Smooth muscle cell (in vitro differentiated cells): ENCODE measurements around the gene LYRM9. TPM values are rescaled to one million over a fixed set of nuclear protein-coding genes. Genes with fewer than 3 reads are reported as not detected.

Source experiments
- DNase-seq: peaks from one replicate; lab custom pipeline; 2025; ENCODE audit not compliant: unreplicated experiment; lab: John Stamatoyannopoulos, UW
- H2AFZ ChIP-seq: fragments of 200-600 bp; sonication (generic); 2 replicates; pipeline ENCODE4 v1.6.0; 2016; ENCODE audit warnings: antibody characterized with exemption, low read depth, mild to moderate bottlenecking
- H3F3A ChIP-seq: fragments of 200-600 bp; sonication (generic); 2 replicates; pipeline ENCODE4 v1.6.0; 2017; ENCODE audit warnings: antibody characterized with exemption, low read depth
- H3K27ac ChIP-seq: fragments of 200-600 bp; sonication (generic); 2 replicates; pipeline ENCODE4 v1.5.1; 2016; ENCODE audit warnings: low read depth, mild to moderate bottlenecking
- H3K27me3 ChIP-seq: fragments of 200-600 bp; sonication (generic); 2 replicates; pipeline ENCODE4 v1.6.1; 2016; ENCODE audit warnings: low read depth, mild to moderate bottlenecking
- H3K36me3 ChIP-seq: fragments of 200-600 bp; sonication (generic); 2 replicates; pipeline ENCODE4 v1.5.1; 2016; ENCODE audit warnings: low read depth
- H3K4me1 ChIP-seq: fragments of 200-600 bp; sonication (generic); 2 replicates; pipeline ENCODE4 v1.5.1; 2016; ENCODE audit warnings: low read depth
- H3K4me2 ChIP-seq: fragments of 200-600 bp; sonication (generic); 2 replicates; pipeline ENCODE4 v1.6.0; 2016; ENCODE audit warnings: mild to moderate bottlenecking
- H3K4me3 ChIP-seq: fragments of 200-600 bp; sonication (generic); 2 replicates; pipeline ENCODE4 v1.5.1; 2016; ENCODE audit warnings: mild to moderate bottlenecking
- H3K79me2 ChIP-seq: fragments of 200-600 bp; sonication (generic); 2 replicates; pipeline ENCODE4 v1.6.0; 2016; ENCODE audit warnings: low read depth, mild to moderate bottlenecking
- H3K9ac ChIP-seq: fragments of 200-600 bp; sonication (generic); 2 replicates; pipeline ENCODE4 v1.6.0; 2016; ENCODE audit warnings: low read depth
- H3K9me3 ChIP-seq: fragments of 200-600 bp; sonication (generic); replicated peaks from 2 replicates; pipeline ENCODE4 v1.5.1; 2016; ENCODE audit warnings: low read depth
- H4K20me1 ChIP-seq: fragments of 200-600 bp; sonication (generic); 2 replicates; pipeline ENCODE4 v1.6.0; 2016; ENCODE audit warnings: low read depth
- WGBS: methylation state at CpG from one replicate; pipeline ENCODE4 v1.1.7; 2016; ENCODE audit warnings: low lambda C conversion rate; 5-methylcytosine and 5-hydroxymethylcytosine counted together
- polyA plus RNA-seq: library from polyadenylated mRNA; unstranded; fragments of >200 nt; fragmentation: Nextera tagmentation; extraction: Ambion mirVana; gene quantifications from 2 replicates; pipeline ENCODE4 v1.2.1, GENCODE V29; 2016
- total RNA-seq: library from RNA; depleted of rRNA; stranded (reverse); fragments of >200 nt; gene quantifications from 2 replicates; pipeline ENCODE4 v1.2.3, GENCODE V29; 2014
- TF ChIP-seq, protein P1 (sequence below): fragments of 200-600 bp; sonication (generic); IDR thresholded peaks from 2 replicates; pipeline ENCODE4 v1.5.1; 2017; ENCODE audit warnings: borderline replicate concordance, mild to moderate bottlenecking, antibody characterized with exemption; ENCODE audit not compliant: insufficient read depth, poor library complexity, severe bottlenecking

The LYRM9 gene
- total and polyA plus RNA-seq, 2 experiments from 2014 or later, result 10.6 to 11.4 TPM

DNA sequence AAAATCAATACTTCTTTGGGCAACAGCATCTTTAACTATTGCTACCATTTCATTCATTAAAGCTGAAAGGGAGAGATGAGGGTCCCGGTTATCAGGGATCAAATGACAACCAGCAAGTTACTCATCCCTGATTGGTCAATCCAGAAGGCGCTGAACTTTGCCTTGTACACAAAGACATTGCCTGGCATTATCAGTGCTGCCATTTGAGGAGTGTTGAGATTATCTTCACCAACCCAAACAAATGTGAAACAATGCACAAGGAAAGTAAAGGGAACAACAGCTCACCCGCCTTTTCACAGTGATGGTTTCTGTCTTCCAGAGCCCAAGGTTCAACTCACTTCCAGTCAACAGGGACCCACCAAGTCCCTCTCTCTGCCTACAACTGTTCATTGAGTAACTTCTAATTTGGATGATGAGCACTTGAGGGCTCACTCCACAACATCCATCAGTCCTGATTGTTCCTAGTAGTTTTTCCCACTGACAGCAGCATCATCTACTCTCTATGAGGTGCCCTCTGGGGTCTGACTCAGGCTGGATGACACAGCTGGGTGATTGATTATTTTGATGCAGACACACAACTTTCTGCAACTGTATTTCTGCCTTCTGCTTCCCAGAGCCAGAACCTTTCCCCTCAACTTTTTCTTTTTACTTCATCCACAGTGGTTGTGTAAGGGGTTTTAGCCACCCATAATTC lies 32.0 kb downstream of the LYRM9 start:
- no peaks in the 10 kb centered on the region for H3K9me3 ChIP-seq
- H3K4me1 ChIP-seq, result peaks cover 5% of the 10 kb centered on the region
- no peak overlapping the region for H3K4me2 ChIP-seq
- no peak overlapping the region for H3K27ac ChIP-seq
- H3K4me3 ChIP-seq, result no peak overlapping the region
- TF ChIP-seq, protein P1, sequence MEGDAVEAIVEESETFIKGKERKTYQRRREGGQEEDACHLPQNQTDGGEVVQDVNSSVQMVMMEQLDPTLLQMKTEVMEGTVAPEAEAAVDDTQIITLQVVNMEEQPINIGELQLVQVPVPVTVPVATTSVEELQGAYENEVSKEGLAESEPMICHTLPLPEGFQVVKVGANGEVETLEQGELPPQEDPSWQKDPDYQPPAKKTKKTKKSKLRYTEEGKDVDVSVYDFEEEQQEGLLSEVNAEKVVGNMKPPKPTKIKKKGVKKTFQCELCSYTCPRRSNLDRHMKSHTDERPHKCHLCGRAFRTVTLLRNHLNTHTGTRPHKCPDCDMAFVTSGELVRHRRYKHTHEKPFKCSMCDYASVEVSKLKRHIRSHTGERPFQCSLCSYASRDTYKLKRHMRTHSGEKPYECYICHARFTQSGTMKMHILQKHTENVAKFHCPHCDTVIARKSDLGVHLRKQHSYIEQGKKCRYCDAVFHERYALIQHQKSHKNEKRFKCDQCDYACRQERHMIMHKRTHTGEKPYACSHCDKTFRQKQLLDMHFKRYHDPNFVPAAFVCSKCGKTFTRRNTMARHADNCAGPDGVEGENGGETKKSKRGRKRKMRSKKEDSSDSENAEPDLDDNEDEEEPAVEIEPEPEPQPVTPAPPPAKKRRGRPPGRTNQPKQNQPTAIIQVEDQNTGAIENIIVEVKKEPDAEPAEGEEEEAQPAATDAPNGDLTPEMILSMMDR, result no peak
- 76% methylated on average over 3 of the region's 3 CpGs for WGBS
- no peaks in the 10 kb centered on the region for H3F3A ChIP-seq
- H3K9ac ChIP-seq, result no peak overlapping the region
- H3K79me2 ChIP-seq, result no peaks in the 10 kb centered on the region
- H3K36me3 ChIP-seq, result no peaks in the 10 kb centered on the region
- no peak overlapping the region for H2AFZ ChIP-seq
- no peaks in the 10 kb centered on the region for H4K20me1 ChIP-seq
- no peaks in the 10 kb centered on the region for H3K27me3 ChIP-seq
- no peak for DNase-seq

DNA sequence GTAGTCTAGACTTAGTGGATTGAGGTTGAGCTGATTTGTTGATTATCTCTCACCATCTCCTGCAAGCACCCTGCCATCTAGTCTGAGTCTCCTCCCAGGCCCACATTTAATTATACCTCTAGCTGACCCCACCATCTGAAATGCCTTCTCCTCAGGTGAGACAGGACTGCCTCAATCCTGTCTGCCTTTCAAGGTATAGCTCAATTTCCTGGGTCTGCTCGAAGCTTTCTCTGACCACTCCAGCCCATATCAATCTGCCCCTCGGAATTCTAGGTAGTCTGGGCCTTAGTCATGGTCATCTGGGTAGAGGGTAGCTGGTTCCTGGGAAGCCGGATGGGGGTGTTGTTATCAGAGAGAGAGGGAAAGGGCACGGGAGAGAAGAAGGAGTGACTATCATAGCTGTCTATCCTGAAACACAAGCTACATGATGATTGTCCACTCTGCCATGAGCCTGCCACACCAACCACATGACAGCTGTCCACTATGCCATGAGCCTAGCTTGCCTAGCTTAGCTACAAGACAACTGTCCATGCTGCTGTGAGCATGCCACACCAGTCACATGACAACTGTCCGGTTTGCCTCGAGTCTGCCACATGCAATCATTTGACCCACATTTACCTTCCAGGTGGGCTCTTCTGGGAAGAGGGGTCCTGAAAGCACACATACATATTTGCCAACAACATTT lies 34.4 kb downstream of the LYRM9 start:
- H3K9me3 ChIP-seq, result no peaks in the 10 kb centered on the region
- DNase-seq, result no peak
- no peaks in the 10 kb centered on the region for H3F3A ChIP-seq
- no peaks in the 10 kb centered on the region for H3K36me3 ChIP-seq
- no peak overlapping the region for H3K4me3 ChIP-seq
- TF ChIP-seq, protein P1, result no peak
- WGBS, result 95% methylated on average over 6 of the region's 6 CpGs
- H3K27me3 ChIP-seq, result no peaks in the 10 kb centered on the region
- H2AFZ ChIP-seq, result no peak overlapping the region
- H3K9ac ChIP-seq, result no peak overlapping the region
- H3K4me1 ChIP-seq, result peaks cover 5% of the 10 kb centered on the region
- H3K4me2 ChIP-seq, result no peak overlapping the region
- H3K27ac ChIP-seq, result no peak overlapping the region
- no peaks in the 10 kb centered on the region for H3K79me2 ChIP-seq
- H4K20me1 ChIP-seq, result no peaks in the 10 kb centered on the region

DNA sequence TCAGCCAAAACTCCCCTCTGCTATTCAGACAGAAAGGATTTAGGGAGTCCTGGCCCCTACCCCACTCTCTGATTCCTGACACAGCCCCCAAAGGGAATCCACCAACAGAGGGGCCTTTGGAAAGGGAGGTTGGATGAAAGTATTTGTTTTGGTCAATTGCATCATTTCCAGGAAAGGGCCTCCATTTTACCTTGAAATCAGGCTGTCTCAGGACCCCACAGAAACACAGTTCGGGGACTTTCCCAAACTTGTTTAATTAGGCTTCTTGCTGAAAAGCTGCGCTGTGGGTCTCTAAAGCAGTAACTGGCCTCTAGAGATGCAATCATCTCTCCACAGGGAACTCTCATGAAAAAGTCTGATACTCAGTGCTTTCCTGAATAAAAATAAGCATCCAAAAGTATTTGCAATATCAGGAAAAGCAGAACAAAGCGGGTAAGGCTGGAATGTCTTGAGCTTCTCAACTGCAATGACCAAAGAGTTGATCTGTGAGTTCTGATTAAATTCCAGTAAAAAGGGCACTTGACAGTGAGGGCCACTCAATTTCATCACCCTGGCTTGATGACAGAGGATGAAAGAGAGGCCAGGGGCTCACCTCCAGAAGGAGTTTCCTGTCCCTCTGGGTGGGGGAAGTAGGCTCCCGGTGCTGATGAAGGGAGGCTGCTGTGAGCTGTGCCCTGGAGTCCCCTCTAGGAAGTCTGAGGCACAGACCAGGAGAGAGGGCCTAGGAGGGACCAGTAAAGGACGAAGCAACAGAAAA lies 36.3 kb downstream of the LYRM9 start:
- H3K4me1 ChIP-seq, result peaks cover 5% of the 10 kb centered on the region
- 82% methylated on average over 5 of the region's 5 CpGs for WGBS
- H3K4me2 ChIP-seq, result no peak overlapping the region
- H3K79me2 ChIP-seq, result no peaks in the 10 kb centered on the region
- H3K36me3 ChIP-seq, result no peaks in the 10 kb centered on the region
- H3F3A ChIP-seq, result no peaks in the 10 kb centered on the region
- no peak overlapping the region for H3K27ac ChIP-seq
- H4K20me1 ChIP-seq, result no peaks in the 10 kb centered on the region
- no peak overlapping the region for H3K4me3 ChIP-seq
- no peak overlapping the region for H2AFZ ChIP-seq
- TF ChIP-seq, protein P1, result no peak
- no peak for DNase-seq
- H3K9ac ChIP-seq, result no peak overlapping the region
- H3K27me3 ChIP-seq, result peaks cover 13% of the 10 kb centered on the region
- no peaks in the 10 kb centered on the region for H3K9me3 ChIP-seq
